Airway epithelial cell (primary cell): ENCODE measurements around the gene RBMY1J. TPM values are rescaled to one million over a fixed set of nuclear protein-coding genes. Genes with fewer than 3 reads are reported as not detected.

Source experiments
- total RNA-seq: library from RNA; depleted of rRNA; stranded (reverse); fragments of >200 nt; gene quantifications from 2 replicates; pipeline ENCODE4 v1.2.3, GENCODE V29; 2015

RBMY1J gene
- total RNA-seq, result not detected in 2 replicates

GRCh38 chrY:22403110-22403509, at the start of gene RBMY1J:
Gene RBMY1J, plus strand, starts transcription at chrY:22403410. Its CDS starts 2,038 bp downstream, at chrY:22405448.

Other genes with a start within 250 kb of the RBMY1J start
- not detected in 2 replicates for gene RBMY1F, start 220.5 kb upstream of the RBMY1J start, total RNA-seq